GM21526 (cell line): ENCODE results near the gene PABPN1L.

Experiments
- ATAC-seq: cut with Tn5 transposase; IDR thresholded peaks from one replicate; pipeline ENCODE4 v1.9.1; 2021; ENCODE audit warnings: moderate library complexity; ENCODE audit not compliant: unreplicated experiment, low FRiP score

Gene PABPN1L

GRCh38 chr16:88853325-88853941 is 13.0 kb downstream of the PABPN1L start:
- no peak for ATAC-seq

DNA sequence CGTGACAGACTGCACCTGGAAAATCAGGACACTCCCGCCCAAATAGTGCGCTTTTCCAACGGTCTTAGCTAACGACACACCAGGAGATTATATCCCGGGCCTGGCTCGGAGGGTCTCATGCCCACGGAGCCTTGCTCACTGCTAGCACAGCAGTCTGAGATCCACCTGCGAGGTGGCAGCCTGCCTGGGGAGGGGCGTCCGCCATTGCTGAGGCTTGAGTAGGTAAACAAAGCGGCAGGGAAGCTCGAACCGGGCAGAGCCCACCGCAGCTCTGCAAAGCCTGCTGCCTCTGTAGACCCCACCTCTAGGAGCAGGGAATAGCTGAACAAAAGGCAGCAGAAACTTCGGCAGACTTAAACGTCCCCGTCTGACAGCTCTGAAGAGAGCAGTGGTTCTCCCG is 14.8 kb downstream of the PABPN1L start:
- no peak for ATAC-seq

- no peak for ATAC-seq
Observed at GRCh38 chr16:88850531-88851199, 15.8 kb downstream of the PABPN1L start.

- no peak for ATAC-seq
Observed at GRCh38 chr16:88848557-88848956, 17.9 kb downstream of the PABPN1L start.

DNA sequence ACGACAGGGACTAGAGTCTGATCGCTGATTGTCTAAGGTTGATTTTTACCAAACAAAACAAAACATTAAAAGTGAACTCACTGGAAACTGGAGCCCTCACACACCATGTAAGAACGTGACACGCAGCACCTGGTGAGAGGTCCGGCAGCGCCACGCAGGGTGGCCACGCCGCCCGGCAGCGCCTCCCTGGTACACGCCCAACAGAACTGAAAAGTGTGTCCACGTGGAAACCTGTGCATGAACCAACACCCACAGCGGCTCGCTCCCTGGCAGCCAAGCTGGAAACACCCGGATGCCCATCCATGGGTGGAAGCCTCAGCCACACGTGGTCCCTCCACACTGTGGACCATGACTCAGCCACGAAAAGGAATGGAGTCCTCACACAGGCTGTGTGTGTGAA is 18.8 kb downstream of the PABPN1L start:
- ATAC-seq, result no peak

DNA sequence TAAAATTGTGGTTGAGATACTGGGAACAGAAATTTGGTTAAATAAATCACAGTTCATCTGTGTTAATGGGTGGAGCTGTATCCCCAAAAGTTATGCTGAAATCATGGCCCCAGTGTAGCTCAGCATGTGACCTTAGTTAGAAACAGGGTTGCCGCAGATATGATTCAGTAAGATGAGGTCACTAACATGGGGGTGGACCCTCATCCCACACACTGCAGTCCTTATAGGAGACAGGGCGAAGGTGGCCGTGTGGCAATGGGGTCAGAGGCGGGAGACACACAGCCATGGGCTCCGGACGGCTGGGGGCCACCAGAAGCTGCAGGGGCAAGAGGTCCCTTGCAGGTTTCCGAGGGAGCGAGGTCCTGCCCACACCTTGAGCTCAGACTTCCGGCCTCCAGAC is 20.4 kb downstream of the PABPN1L start:
- ATAC-seq, result no peak

DNA sequence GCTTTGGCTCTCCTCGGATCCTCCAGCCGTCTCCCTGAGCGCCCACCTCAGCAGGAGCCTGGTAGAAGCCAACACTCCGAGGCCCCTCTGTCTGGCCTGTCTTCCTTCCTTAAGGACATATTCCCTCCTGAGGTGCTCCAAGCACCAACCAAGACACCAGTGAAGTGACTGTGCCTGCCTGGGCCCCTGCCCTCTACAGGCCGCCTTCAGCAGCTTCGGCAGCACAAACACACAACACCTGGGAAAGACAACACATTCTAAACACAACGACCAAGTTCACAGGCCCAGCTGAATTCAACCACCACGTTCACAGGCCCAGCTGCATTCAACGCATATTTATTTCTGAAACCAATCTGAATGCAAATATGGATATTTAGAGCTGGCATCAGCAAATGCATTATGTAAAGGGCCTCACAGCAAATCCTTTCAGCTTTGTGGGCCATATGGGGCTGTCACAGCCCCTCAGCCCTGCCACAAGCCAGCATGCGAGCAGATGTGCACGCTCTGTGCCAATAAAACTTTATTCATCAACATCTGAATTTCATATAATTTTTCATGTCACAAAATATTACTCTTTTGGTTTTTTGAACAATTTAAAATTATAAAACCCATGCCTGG is 21.9 kb downstream of the PABPN1L start:
- ATAC-seq, result no peak

DNA sequence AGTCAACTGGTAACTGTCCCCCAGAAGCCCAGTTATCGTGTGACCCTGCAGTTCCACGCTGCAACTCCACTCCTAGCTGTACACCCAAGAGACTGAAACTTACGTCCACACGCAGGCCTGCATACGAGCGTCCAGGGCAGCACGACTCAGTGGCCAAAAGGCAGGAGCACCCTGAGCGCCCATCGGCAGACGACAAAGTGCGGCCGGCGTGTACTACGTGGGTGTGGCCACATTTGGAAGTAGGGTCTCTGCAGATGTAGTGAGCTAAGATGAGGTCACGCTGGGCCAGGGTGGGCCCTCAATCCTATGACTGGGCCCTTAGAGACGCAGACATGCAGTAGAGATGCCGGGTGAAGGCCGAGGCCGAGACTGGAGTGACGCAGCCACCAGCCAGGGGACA is 23.2 kb downstream of the PABPN1L start:
- no peak for ATAC-seq

GRCh38 chr16:88842806-88843205 is 23.7 kb downstream of the PABPN1L start:
- no peak for ATAC-seq

DNA sequence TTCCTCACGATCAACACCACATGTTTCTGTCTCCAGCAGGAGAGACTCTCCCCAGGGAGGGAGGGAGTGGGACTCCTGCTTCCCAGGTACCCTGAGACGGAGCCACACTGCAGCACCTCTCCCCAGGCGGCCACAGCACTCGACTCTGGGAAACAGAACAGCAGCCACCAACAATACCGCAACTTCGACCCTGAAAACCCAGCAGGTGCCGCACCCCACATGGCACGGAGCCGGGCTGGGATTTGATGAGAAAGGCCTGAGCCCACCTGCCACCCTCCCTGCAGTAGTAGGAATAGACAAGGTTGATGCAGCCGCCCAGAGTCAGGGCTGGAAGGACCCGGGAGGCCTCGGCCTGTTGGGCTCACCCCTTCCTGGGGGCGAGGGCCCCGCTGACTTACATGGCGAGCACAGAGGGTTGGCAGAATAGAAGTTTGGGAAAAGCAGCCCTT is 24.1 kb downstream of the PABPN1L start:
- no peak for ATAC-seq

DNA sequence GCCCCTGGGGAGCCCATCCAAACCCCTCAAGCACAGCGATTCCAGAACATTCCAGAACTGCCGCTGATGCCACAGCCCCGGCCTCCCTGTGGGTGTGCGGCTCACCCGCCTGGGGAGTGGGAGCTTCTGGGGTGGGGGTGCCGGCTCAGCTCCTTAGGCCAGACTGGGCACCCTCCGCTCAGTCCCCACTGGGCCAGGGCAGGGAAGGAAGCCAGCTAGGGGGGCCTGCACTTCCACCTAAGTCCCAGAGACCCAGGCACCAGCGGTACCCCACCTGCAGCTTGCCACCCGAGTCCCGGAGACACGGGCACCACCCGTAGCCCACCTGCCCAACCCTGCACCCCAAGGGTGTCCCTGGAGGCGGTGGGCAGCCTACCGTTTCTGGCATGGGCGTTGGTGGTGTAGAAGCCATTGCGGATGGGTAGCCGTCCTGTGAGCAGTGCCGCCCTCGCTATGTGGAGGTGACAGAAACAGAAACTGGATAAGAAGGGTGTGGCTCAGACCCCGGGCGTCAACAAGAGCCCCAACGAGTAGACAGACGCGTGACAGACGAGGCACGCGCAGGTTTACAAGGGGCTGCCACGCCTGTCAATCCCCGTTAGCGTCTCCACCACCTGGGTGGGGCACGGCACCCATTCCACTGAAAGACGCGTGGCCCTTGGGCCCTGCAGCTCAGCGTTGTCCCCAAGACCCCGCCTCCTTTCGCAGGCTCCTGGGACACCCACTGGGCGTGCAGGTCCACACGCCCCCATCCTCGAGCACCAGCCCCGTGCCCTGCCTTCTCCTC is 24.7 kb downstream of the PABPN1L start:
- ATAC-seq, result no peak

DNA sequence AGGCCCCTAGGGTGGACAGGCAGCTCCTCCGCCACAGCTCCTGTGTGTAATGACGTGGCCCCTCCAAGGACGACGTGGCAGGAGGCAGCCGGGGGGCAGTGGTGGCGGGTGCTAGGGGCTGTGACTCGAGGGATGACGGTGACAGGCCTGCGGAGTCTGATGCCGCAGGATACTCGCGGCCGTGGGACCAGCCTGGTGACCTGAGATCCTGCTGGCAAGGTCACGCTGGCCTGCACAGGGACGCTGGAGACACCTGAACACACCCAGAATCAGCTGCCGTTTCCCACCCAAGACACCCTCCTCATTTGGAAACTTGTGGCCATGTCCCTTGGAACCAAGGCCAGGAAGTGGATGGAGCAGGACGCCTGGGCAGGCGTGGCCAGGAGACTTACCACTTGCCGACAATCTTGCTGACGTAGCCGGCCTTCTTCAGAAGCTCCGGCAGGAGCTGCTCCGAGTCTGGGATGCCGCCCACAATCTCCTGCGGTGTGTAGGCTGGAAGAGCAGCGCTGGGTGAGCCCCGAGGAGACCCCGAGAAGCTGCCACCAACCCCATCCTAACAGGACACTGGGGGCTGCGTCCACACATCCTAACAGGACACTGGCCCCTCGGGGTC is 25.8 kb downstream of the PABPN1L start:
- ATAC-seq, result no peak

DNA sequence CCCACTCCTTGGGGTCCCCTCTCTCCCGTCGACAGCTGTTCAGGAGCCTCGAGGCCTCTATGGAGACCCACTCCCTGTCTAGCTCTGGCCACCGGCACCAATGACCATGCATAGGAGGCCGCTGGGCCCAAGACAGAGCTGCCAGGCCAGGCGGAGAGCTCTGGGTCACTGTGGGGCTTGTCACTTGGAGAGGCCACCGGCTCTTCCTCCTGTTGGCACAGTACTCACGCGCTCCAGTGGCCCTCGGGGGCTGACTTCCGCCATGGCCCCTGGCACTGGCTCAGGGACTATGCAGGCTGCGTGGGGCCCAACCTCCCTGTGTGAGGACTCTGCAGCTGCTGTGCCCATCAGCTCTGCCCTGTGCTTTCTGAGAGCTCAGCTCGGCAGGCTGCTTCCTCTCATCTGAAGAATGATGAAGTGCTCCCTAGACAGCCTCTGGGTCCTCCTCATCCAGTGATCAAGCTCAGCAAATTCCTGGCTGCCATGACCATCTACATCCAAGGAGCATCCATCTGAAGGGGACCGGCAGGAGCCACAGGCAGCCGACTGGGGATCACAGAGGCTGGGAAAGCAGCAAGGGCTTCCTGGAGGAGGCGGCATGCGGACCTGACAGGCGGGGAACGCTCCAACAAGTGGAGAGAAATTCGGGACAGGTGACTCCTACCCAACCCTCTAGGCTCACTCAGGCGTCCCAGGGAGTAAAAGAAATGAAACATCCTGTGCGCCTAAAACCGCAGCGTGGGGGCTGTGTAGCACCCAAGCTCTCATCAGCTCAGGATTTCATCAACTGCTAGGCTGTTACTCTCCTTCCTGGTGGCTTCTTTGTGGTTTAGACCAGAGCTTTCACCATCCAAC is 26.5 kb downstream of the PABPN1L start:
- no peak for ATAC-seq

GRCh38 chr16:88839026-88839529 is 27.4 kb downstream of the PABPN1L start:
- no peak for ATAC-seq

DNA sequence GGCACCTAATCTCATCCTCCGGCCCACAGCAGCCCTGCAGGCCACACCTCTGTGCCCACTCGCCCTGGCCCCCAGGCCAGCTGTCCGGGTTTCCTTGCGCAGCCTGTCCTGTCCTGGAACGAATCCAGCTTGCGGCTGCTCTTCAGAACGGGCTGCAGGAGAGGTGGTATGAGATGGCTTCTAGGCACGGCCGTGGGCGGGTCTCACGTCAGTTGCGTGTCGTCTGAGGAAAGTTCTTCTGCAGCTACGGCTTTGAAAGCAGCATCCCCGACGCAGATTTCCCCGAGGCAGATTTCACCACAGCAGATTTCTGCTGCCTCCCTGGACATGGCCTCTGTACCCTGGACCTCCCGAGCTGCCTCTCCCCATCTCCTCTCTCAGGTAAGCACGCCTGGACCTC is 27.9 kb downstream of the PABPN1L start:
- ATAC-seq, result no peak

GRCh38 chr16:88837806-88838205 is 28.7 kb downstream of the PABPN1L start:
- ATAC-seq, result no peak

DNA sequence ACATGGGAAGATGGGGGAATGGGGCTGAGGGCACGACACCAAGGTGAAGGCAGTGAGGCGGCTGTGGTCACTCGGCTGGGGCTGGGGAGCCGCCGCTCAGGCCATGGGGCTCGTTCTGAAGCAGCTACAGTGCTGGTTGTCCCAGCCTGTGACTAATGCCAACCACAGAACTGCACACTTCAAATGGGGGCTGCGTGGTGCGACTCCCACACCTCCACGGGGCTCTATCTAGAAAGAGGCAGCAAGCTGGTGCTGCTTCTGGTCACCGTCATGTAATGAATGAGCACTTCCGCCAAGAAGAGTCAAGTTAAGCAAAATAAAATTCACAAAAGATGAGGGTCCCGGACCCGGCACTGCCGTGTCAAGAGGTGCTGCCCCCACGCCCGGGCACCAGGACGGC is 29.7 kb downstream of the PABPN1L start:
- no peak for ATAC-seq

GRCh38 chr16:88835818-88836217 is 30.6 kb downstream of the PABPN1L start:
- no peak for ATAC-seq

GRCh38 chr16:88835383-88835782 is 31.1 kb downstream of the PABPN1L start:
- no peak for ATAC-seq

DNA sequence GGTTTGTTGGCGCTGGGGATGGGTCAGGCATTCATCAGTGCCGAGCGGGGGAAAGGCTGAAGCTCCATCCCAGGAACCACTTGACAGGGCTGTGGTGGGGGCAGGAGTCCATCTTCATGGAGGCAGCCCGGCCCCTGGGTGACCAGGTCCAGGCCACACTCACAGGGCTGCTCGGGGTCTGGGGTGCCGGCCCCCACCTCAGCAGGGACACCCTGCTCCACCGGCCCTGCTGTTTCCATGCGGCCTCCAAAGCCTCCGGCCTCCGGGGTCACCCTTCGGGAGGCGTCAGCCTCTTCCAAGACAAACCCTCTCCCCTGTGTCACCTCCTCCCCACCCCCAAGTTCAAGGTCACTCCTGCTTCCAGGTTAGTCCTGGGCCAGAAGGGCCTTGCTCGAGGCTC is 31.8 kb downstream of the PABPN1L start:
- ATAC-seq, result no peak
